ENCODE data around the gene TERT. TPM values are rescaled to one million over a fixed set of nuclear protein-coding genes. Genes with fewer than 3 reads are reported as not detected.

Gene TERT
- total RNA-seq, 4 donors from 2014 or later = not detected

DNA sequence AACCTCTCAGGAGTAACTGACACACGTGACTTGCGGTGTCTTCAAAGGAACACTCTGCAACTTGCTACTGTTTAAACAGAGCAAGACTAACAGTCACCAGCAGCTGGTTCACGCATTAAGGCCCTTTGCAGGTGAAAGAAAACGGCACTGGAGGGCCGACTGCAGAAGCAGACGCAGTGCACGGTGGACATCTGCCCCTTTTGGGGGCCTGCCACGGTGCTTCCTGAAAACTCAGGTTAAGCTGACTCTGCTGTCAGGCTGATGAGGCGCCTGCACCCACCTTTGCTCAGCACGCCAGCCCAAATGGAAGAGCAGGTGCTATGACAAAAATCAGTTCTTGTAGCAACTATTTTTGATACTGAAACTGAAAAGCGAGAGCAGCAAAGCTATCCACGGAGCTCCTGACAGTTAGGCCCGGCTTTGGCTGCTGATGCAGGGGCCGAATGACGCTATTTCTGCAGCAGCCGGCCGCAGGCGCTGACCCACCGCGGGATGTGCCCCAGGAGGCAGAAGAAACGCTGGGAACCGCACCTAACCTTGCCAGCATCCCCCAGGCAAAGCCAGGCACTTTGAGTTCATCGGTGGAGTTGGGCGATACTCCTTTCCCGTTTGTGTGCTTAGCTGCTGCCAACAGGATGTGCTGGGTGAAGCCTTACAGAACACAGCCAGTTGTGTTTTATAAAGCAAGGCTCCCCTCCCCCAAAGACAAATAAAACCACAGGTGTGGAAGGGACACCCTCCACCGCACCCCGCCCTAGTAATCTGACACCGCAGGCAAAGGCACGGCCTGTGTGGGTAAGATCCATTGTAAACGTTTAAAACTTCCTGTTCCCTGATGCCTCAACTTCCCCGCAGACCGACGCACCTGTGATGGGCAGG is 21.1 kb upstream of the TERT start:
- TF ChIP-seq, protein P1, sequence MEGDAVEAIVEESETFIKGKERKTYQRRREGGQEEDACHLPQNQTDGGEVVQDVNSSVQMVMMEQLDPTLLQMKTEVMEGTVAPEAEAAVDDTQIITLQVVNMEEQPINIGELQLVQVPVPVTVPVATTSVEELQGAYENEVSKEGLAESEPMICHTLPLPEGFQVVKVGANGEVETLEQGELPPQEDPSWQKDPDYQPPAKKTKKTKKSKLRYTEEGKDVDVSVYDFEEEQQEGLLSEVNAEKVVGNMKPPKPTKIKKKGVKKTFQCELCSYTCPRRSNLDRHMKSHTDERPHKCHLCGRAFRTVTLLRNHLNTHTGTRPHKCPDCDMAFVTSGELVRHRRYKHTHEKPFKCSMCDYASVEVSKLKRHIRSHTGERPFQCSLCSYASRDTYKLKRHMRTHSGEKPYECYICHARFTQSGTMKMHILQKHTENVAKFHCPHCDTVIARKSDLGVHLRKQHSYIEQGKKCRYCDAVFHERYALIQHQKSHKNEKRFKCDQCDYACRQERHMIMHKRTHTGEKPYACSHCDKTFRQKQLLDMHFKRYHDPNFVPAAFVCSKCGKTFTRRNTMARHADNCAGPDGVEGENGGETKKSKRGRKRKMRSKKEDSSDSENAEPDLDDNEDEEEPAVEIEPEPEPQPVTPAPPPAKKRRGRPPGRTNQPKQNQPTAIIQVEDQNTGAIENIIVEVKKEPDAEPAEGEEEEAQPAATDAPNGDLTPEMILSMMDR (IDR thresholded peaks at IDR 0.05) = no peak
- no peak for ATAC-seq (ENCODE audit: low FRiP score)
- DNase-seq (ENCODE audit: low spot score) = no peak

DNA sequence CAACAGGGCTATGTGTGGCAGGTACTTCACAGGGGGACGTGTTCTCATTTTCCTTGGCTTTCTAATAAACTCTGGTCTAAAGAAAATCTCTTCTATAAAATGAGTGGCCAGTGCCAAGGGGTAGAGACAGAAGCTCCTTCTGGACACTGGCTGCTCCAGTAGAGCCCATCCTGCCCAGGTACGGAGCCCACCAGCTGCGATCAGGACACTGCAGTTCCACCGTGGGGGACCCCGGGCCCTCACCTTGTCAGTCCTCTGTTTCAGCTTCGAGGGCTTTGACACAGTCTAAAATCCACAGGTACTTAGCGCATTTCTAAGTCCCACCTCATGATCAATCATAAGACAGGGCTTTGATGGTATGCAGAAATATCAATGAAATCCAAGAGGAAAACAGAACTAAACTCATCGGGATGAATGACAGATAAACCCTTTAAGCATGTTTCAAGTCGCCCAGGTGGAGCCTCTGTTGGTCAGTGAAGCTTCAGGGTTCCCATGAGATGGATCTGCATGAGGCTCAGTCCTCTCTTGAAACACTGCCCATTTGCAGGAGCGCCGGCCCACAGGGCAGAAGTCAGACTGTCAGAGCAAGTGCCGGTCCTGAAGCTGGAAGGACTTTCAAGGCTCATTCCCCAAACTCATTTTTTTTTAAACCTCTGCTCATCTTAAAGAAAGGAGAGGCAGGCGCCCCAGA is 20.3 kb upstream of the TERT start:
- TF ChIP-seq, protein P1 (IDR thresholded peaks at IDR 0.05) = no peak
- DNase-seq (ENCODE audit: low spot score) = no peak
- ATAC-seq (ENCODE audit: low FRiP score) = no peak

DNA sequence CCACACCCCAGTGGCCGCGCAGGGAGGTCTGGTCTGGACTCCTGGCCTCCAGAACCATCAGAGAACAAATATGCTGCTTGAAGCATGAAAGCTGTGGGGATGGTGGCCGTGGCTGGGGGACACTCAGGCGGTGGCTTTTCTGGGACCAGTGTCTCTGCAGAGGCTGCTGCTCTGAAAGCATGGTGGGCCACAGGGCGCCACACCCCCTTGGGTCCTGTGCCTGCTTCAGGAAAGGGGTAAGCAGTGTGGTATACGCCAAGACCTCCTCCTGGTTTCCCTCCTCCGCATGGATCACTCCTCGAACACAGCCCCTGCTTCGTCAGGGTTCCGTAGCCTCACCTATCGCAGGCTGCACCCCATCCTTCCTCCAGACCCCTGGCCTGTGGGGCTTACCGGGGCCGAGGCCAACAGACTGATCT is 19.7 kb upstream of the TERT start:
- DNase-seq (ENCODE audit: low spot score) (no peak), ATAC-seq (ENCODE audit: low FRiP score) (no peak)
- TF ChIP-seq, protein P1 (IDR thresholded peaks at IDR 0.05) = no peak

DNA sequence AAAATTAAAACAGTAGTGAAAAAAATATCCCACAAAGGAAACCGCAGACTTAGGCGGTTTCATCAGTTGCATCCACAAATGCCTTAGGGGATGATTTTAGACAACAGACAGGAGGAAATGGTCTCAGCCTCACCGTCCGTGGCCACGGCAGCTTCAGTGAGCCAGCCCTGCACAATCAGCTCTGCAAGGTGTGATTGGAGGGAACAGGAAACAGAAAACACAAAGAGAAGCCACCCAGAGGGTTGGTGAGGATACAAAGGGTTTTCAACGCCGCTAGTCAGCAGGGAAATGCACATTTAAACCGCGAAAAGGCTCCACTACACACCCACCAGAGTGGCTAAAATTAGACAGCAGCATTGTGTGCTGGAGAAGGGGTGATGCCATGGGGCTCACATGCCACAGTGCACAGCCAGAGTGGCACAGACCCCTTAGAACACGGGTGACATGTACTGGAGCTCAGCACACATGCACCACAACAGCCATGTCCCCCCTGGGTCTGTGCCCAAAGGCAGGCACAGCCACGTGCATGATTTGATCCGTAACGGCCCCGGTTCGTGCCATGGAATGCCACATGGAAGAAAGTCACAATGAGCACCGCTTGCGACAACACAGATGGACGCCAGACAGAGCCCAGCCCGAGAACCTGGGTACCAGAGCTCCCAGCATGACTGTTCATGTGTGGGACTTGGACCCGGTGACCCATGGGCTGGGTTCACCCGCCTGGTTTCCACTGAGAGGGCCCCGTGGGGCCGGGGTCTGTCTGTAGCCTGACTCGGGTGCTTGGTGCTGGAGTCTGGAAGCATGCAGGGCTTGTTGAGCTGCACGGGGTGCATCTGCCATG is 18.3 kb upstream of the TERT start:
- TF ChIP-seq, protein P1 (IDR thresholded peaks at IDR 0.05) = no peak
- DNase-seq (ENCODE audit: low spot score) (no peak), ATAC-seq (ENCODE audit: low FRiP score) (no peak)

DNA sequence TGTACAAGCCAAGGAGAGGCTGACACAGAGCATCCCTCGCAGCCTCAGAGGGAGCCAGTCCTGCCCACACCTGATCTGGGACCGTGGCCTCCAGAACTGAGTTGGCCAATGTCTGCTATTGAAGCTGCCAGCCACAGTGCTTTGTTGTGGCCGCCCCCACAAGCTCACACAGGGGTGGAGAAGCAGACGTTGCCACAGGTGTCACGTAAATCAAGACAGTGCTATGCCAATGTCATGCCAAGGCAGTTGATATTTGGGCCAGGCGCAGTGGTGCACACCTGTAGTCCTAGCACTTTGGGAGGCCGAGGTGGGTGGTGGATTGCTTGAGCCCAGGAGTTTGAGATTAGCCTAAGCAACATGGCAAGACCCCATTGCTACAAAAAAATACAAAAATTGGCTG is 17.3 kb upstream of the TERT start:
- TF ChIP-seq, protein P1 (IDR thresholded peaks at IDR 0.05) = no peak
- no peak for ATAC-seq (ENCODE audit: low FRiP score)

DNA sequence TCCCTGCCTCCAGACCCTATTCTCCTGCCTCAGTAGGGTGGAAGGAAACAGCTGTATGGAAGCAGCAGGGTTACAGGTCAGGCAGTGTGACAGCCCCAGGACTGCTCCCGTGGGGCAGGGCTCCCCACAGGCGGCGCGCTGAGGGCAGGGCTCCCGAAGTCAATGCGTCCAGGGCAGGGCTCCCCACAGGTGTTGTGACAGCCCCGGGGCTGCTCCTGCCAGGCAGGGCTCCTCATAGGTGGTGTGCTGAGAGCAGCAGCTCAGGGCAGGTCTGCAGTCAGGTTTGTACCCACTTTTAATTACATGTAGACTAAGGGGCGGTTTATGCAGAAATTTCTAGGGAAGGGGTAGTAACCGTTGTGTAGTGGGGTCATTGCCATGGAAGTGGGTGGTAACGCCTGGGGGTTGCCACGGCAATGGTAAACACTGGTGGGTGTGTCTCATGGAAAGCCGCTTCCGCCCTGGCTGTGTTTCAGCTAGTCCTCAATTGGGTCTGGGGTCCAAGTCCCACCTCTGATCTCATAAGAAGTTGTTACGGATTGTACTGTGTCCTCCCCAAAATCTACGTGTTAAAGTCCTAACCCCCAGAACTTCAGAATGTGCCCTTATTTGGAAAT is 16.7 kb upstream of the TERT start:
- TF ChIP-seq, protein P1 (IDR thresholded peaks at IDR 0.05) = no peak
- DNase-seq (ENCODE audit: low spot score) = no peak
- ATAC-seq (ENCODE audit: low FRiP score) = no peak

More for the DNA sequence above, 17.3 kb upstream of the TERT start:
- no peak for DNase-seq (ENCODE audit: low spot score)
